Panc1 (cell line): Measurements from ENCODE around the gene ANKRD13D. TPM values are rescaled to one million over a fixed set of nuclear protein-coding genes. Genes with fewer than 3 reads are reported as not detected.
A peak's percentile ranks its signal among the peaks of the same experiment; 100 is the strongest.

Experiments
- ATAC-seq: fragments of 200-7000 bp; cut with Tn5 transposase; 2 replicates; pipeline ENCODE4 v1.9.1; 2020; ENCODE audit warnings: mild to moderate bottlenecking, moderate library complexity
- BruUV-seq: library from RNA; stranded (reverse); fragments of 400-500 nt; replicated peaks from 2 replicates; lab custom pipeline; 2021; lab: Mats Ljungman, UMichigan
- CTCF ChIA-PET: fragments of 300-600 bp; sonication (Branson Sonifier 250); formaldehyde crosslinking; loops from one replicate; lab custom pipeline; 2022; ENCODE audit warnings: antibody characterized with exemption; lab: Charles Lee
- POLR2A ChIA-PET: fragments of 300-600 bp; sonication (Branson Sonifier 250); formaldehyde crosslinking; loops from one replicate; lab custom pipeline; 2022; ENCODE audit warnings: antibody characterized with exemption; lab: Charles Lee
- DNase-seq: peaks from one replicate; pipeline ENCODE4 v3.0.0-alpha.2; 2010; ENCODE audit warnings: low read depth, low spot score
- H3K27ac ChIP-seq: 2 replicates; pipeline ENCODE4 v1.5.1; 2011; ENCODE audit warnings: mild to moderate bottlenecking, low read length, inconsistent platforms
- H3K27me3 ChIP-seq: fragments of 200-500 bp; sonication (Bioruptor generic); 2 replicates; pipeline ENCODE4 v1.6.0; 2014; ENCODE audit warnings: low read length, inconsistent platforms; ENCODE audit not compliant: control insufficient read depth, insufficient read depth
- H3K36me3 ChIP-seq: fragments of 200-500 bp; sonication (Bioruptor generic); 2 replicates; pipeline ENCODE4 v1.5.1; 2014; ENCODE audit warnings: inconsistent platforms, mild to moderate bottlenecking, low read length, moderate library complexity; ENCODE audit not compliant: control insufficient read depth, insufficient read depth
- H3K4me1 ChIP-seq: 2 replicates; pipeline ENCODE4 v1.5.1; 2011; ENCODE audit warnings: inconsistent platforms, mild to moderate bottlenecking, low read length, moderate library complexity; ENCODE audit not compliant: control insufficient read depth, insufficient read depth
- H3K4me3 ChIP-seq, 2 experiments: 2 replicates each; pipeline ENCODE4 v1.5.1; 2011 to 2012; ENCODE audit warnings: low read depth in 2 of 2, low read length in 2 of 2, mild to moderate bottlenecking in 2 of 2, inconsistent platforms in 1 of 2, moderate library complexity in 1 of 2
- H3K9me3 ChIP-seq: fragments of 200-500 bp; sonication (Bioruptor generic); 2 replicates; pipeline ENCODE4 v1.5.1; 2014; ENCODE audit warnings: low read depth, mild to moderate bottlenecking, inconsistent platforms, low read length, moderate library complexity; ENCODE audit not compliant: control insufficient read depth, insufficient read depth
- POLR2AphosphoS5 ChIP-seq: IDR thresholded peaks from 2 replicates; pipeline ENCODE4 v1.6.1; 2012; ENCODE audit warnings: mild to moderate bottlenecking, low read depth, low read length, moderate library complexity
- SIN3A ChIP-seq: IDR thresholded peaks from 2 replicates; pipeline ENCODE4 v1.6.1; 2012; ENCODE audit warnings: low read depth, mild to moderate bottlenecking, low read length, moderate library complexity, borderline replicate concordance; ENCODE audit not compliant: insufficient read depth
- TCF7L2 ChIP-seq: IDR thresholded peaks from 2 replicates; pipeline ENCODE4 v1.6.1; 2011; ENCODE audit warnings: mild to moderate bottlenecking, low read depth, low read length, inconsistent platforms
- in situ Hi-C: cut with HindIII; loops from 2 replicates; pipeline ENCODE4 v1.10.0; 2016; ENCODE audit warnings: low sequenced_read_pairs, low pct_unique_long_range_greater_than_20kb
- intact Hi-C: fragments of 100-400 bp; cut with micrococcal nuclease; formaldehyde crosslinking; loops from one replicate; pipeline ENCODE4 v1.10.0; 2022; ENCODE audit not compliant: unreplicated experiment
- total RNA-seq: library from RNA; stranded (reverse); gene quantifications from one replicate; pipeline ENCODE4 v1.2.1, GENCODE V29; 2021; ENCODE audit not compliant: unreplicated experiment
- TF ChIP-seq, protein P1 (sequence below): fragments of 450-650 bp; IDR thresholded peaks from 2 replicates; pipeline ENCODE4 v1.5.1; 2017; ENCODE audit warnings: mild to moderate bottlenecking
- TF ChIP-seq, protein P2 (sequence below), 2 experiments: IDR thresholded peaks; 2 replicates each; pipeline ENCODE4 v1.6.1; 2011 to 2012; ENCODE audit warnings: low read depth in 2 of 2, control low read depth in 1 of 2, low read length in 1 of 2, mild to moderate bottlenecking in 1 of 2, moderate library complexity in 1 of 2; ENCODE audit not compliant: insufficient read depth in 1 of 2

Gene ANKRD13D
- total RNA-seq, 1 experiment from 2014 or later: 76.5 TPM

DNA sequence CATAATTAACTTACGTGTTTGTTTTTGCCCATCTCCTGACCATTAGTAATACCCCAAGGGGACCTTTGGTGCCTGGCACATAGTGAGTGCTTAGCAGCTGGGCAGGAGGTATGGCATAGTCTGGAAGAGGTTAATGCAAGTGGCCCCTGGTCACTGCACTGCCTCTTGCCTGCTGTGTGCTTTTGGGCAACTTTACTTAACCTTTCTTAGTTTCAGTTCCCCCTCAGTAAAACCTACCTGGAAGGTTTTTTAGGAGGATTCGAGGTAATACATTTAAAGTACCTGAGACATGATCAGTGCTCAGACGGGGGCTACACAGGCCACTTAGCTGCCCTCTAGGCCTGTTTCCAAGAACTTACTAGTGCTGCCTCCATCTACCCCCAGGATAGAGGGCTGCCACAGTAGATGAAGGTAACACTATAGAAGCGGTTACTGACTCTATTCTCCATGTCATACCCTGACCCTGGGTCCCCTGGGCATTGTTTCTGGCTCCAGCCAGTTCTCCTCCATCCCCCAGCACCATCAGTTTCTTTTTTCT, 60.9 kb downstream of the ANKRD13D start:
- Histone ChIP-seq H3K27ac (no peak overlapping the region), H3K4me1 (peaks cover 31% of the 10 kb centered on the region), H3K4me3 (no peak overlapping the region), H3K36me3 (no peaks in the 10 kb centered on the region), H3K9me3 (no peaks in the 10 kb centered on the region), H3K27me3 (no peaks in the 10 kb centered on the region)
- CTCF ChIA-PET: interaction anchor here (1.6 to 1.7 kb wide), 2 partner anchors 23 to 33 kb away, joined by 5 to 12 read pairs; no protein-coding TSS in a partner anchor
- in situ Hi-C loops: no loop called here
- TF ChIP-seq, protein P1, sequence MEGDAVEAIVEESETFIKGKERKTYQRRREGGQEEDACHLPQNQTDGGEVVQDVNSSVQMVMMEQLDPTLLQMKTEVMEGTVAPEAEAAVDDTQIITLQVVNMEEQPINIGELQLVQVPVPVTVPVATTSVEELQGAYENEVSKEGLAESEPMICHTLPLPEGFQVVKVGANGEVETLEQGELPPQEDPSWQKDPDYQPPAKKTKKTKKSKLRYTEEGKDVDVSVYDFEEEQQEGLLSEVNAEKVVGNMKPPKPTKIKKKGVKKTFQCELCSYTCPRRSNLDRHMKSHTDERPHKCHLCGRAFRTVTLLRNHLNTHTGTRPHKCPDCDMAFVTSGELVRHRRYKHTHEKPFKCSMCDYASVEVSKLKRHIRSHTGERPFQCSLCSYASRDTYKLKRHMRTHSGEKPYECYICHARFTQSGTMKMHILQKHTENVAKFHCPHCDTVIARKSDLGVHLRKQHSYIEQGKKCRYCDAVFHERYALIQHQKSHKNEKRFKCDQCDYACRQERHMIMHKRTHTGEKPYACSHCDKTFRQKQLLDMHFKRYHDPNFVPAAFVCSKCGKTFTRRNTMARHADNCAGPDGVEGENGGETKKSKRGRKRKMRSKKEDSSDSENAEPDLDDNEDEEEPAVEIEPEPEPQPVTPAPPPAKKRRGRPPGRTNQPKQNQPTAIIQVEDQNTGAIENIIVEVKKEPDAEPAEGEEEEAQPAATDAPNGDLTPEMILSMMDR: no peak
- TF ChIP-seq TCF7L2 (no peak), SIN3A (no peak), POLR2AphosphoS5 (no peak)
- TF ChIP-seq, protein P2, sequence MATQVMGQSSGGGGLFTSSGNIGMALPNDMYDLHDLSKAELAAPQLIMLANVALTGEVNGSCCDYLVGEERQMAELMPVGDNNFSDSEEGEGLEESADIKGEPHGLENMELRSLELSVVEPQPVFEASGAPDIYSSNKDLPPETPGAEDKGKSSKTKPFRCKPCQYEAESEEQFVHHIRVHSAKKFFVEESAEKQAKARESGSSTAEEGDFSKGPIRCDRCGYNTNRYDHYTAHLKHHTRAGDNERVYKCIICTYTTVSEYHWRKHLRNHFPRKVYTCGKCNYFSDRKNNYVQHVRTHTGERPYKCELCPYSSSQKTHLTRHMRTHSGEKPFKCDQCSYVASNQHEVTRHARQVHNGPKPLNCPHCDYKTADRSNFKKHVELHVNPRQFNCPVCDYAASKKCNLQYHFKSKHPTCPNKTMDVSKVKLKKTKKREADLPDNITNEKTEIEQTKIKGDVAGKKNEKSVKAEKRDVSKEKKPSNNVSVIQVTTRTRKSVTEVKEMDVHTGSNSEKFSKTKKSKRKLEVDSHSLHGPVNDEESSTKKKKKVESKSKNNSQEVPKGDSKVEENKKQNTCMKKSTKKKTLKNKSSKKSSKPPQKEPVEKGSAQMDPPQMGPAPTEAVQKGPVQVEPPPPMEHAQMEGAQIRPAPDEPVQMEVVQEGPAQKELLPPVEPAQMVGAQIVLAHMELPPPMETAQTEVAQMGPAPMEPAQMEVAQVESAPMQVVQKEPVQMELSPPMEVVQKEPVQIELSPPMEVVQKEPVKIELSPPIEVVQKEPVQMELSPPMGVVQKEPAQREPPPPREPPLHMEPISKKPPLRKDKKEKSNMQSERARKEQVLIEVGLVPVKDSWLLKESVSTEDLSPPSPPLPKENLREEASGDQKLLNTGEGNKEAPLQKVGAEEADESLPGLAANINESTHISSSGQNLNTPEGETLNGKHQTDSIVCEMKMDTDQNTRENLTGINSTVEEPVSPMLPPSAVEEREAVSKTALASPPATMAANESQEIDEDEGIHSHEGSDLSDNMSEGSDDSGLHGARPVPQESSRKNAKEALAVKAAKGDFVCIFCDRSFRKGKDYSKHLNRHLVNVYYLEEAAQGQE (IDR thresholded peaks at IDR 0.05; ENCODE audit: insufficient read depth in 1 of 2, low read depth in 2 of 2, low read length in 1 of 2): no peak
- ATAC-seq (no peak), DNase-seq (no peak)
- intact Hi-C loops: loop anchor here (5.0 kb wide), 1 partner anchor 32 kb away; no protein-coding TSS in a partner anchor
- POLR2A ChIA-PET: no interaction called here
- BruUV-seq: TSS peak; percentile 45

DNA sequence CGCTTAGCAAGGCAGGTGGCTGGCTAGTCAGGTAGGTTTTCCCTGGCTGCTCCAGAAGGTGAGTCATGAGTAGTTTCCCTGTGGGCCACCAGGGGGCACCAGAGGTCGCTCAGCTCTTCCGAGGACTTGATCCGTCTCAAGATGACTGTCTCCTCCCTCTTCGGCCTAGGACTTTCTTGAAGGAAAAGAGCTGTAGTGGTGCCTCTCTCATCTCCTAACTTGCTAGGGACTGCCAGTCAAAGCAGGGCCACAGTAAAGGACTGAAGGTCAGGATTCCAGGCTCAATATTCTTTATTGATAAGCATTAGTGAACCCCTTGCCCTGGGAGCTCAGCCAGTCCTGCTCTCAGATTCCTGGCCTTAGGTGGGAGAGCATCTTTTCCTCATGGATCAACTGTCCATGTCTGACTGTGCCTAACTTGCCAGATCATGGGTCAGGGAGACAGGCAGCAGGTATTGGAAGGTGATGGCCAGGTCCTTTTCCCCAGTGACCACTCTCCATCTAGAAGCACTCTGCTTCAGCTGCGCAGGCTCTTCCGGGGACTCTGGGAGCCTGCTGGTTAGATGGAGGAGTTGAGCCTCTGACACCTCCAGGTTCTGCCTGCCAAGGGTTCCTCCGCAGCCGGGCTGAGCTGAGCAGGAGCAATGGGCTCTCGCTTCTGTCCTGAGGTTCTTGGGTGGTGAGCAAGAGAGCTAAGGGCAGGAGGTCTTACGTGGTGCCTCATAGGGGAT, 62.3 kb downstream of the ANKRD13D start:
- H3K4me1 ChIP-seq: peaks cover 43% of the 10 kb centered on the region
- CTCF ChIA-PET: interaction anchor here (0.5 to 7.9 kb wide), 19 partner anchors 10 to 832 kb away, joined by 3 to 207 read pairs (median 4); partner anchors contain the start of genes CLCF1 and PPP1CA
- ATAC-seq: peak; percentile 22
- POLR2A ChIA-PET: interaction anchor here (0.5 to 0.9 kb wide), 5 partner anchors 30 to 687 kb away, joined by 3 to 8 read pairs (median 3); no protein-coding TSS in a partner anchor
- in situ Hi-C loops: no loop called here
- TF ChIP-seq, protein P2 (IDR thresholded peaks at IDR 0.05; ENCODE audit: insufficient read depth in 1 of 2, low read depth in 2 of 2, low read length in 1 of 2): no peak
- TF ChIP-seq POLR2AphosphoS5 (peak; percentile 34; the same call in 1 of the 2 replicates), SIN3A (no peak), TCF7L2 (no peak)
- TF ChIP-seq, protein P1: peak; percentile 99
- BruUV-seq: no TSS peak
- DNase-seq: no peak
- H3K36me3 ChIP-seq: no peaks in the 10 kb centered on the region
- no peak overlapping the region; a peak in 1 of 4 replicates for H3K4me3 ChIP-seq
- H3K27me3 ChIP-seq: no peaks in the 10 kb centered on the region
- H3K27ac ChIP-seq: peak overlapping the region; percentile 76
- intact Hi-C loops: no loop called here
- H3K9me3 ChIP-seq: no peaks in the 10 kb centered on the region
